GM21447 (cell line): ENCODE data around the gene NAP1L5.

Experiments used
- ATAC-seq: cut with Tn5 transposase; IDR thresholded peaks from one replicate; pipeline ENCODE4 v1.9.1; 2021; ENCODE audit not compliant: unreplicated experiment

NAP1L5 gene

GRCh38 chr4:88722828-88723227 lies 25.2 kb upstream of the NAP1L5 start:
- no peak for ATAC-seq

- ATAC-seq: no peak
Measured at GRCh38 chr4:88722276-88722780, 24.7 kb upstream of the NAP1L5 start.

- ATAC-seq: no peak
Measured at GRCh38 chr4:88720451-88721428, 23.1 kb upstream of the NAP1L5 start.

GRCh38 chr4:88719381-88719780 lies 21.8 kb upstream of the NAP1L5 start:
- no peak for ATAC-seq

- ATAC-seq: no peak
Measured at GRCh38 chr4:88718098-88718497, 20.5 kb upstream of the NAP1L5 start.

GRCh38 chr4:88713782-88714181 lies 16.2 kb upstream of the NAP1L5 start:
- no peak for ATAC-seq

GRCh38 chr4:88709989-88710388 lies 12.4 kb upstream of the NAP1L5 start:
- no peak for ATAC-seq

- ATAC-seq: no peak
Measured at GRCh38 chr4:88706574-88706973, 8.9 kb upstream of the NAP1L5 start.

- ATAC-seq: no peak
Measured at GRCh38 chr4:88705805-88706492, 8.3 kb upstream of the NAP1L5 start.

- no peak for ATAC-seq
Measured at GRCh38 chr4:88705223-88705622, 7.6 kb upstream of the NAP1L5 start.

- no peak for ATAC-seq
Measured at GRCh38 chr4:88702782-88703181, 5.2 kb upstream of the NAP1L5 start.

GRCh38 chr4:88698519-88698918 lies 890 bp upstream of the NAP1L5 start:
- ATAC-seq: no peak

GRCh38 chr4:88697141-88697540 lies 488 bp downstream of the NAP1L5 start:
- ATAC-seq: no peak

GRCh38 chr4:88696630-88697029 lies 999 bp downstream of the NAP1L5 start:
- ATAC-seq: no peak

- ATAC-seq: no peak
Measured at GRCh38 chr4:88693792-88694191, 3.8 kb downstream of the NAP1L5 start.

GRCh38 chr4:88690355-88690754 lies 7.3 kb downstream of the NAP1L5 start:
- no peak for ATAC-seq

- ATAC-seq: no peak
Measured at GRCh38 chr4:88681209-88681608, 16.4 kb downstream of the NAP1L5 start.

GRCh38 chr4:88675543-88675942 lies 22.1 kb downstream of the NAP1L5 start:
- ATAC-seq: no peak

- no peak for ATAC-seq
Measured at GRCh38 chr4:88674979-88675378, 22.6 kb downstream of the NAP1L5 start.

- no peak for ATAC-seq
Measured at GRCh38 chr4:88674565-88674964, 23.1 kb downstream of the NAP1L5 start.

GRCh38 chr4:88673886-88674285 lies 23.7 kb downstream of the NAP1L5 start:
- ATAC-seq: no peak

GRCh38 chr4:88672987-88673386 lies 24.6 kb downstream of the NAP1L5 start:
- no peak for ATAC-seq
